ENCODE measurements around the gene BIN1.
"Not testable (repeated sequence)": the region's sequence is repeated elsewhere in the genome, so short reads cannot be mapped to it uniquely, and the experiment has no call there.

The BIN1 gene

DNA sequence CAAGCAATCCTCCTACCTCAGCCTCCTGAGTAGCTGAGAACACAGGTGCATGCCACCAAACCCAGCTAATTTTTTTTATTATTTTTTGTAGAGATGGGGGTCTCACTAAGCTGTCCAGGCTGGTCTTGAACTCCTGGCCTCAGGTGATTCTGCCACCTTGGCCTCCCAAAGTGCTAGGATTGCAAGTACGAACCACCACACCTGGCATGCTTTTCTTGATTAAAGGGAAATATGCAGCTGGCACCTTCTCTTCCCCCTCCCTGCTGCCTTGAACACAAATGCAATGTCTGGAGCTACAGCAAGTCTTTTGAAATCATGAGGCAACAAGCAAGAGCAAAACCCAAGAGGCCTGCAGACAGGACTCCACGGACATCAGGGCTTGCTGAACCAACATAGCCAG, 26.8 kb upstream of the BIN1 start:
- no peak for DNase-seq

GRCh38 chr2:127130421-127130820, 23.5 kb upstream of the BIN1 start:
- no peak for DNase-seq

- DNase-seq = no peak
Measured at GRCh38 chr2:127129937-127130336, 23.0 kb upstream of the BIN1 start.

DNA sequence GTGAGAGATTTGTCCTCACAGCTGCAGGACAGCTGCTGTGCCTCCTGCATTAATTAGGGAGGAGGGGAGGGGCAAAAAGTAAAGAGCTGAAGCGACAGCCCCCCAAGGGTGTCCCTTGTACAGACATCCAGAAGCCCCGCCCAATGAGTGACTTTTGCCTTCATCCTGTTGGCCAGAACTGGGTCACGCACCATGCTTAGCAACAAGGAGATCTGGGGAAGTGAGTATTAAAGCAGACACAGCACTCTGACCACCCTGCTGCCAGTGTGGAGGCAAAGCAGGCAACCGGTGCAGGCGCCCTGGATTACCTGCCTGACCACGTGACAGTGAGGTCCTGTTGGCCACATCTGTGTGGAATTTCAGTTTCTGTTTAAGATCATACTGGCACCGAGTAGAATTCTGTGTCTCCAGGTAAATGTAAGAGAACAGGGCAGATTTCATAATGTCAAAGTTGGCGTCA, 21.5 kb upstream of the BIN1 start:
- DNase-seq = no peak

- no peak for DNase-seq
Measured at GRCh38 chr2:127125821-127126220, 18.9 kb upstream of the BIN1 start.

- no peak for DNase-seq
Measured at GRCh38 chr2:127124426-127124825, 17.5 kb upstream of the BIN1 start.

GRCh38 chr2:127122361-127123027, 15.5 kb upstream of the BIN1 start:
- DNase-seq = no peak

DNA sequence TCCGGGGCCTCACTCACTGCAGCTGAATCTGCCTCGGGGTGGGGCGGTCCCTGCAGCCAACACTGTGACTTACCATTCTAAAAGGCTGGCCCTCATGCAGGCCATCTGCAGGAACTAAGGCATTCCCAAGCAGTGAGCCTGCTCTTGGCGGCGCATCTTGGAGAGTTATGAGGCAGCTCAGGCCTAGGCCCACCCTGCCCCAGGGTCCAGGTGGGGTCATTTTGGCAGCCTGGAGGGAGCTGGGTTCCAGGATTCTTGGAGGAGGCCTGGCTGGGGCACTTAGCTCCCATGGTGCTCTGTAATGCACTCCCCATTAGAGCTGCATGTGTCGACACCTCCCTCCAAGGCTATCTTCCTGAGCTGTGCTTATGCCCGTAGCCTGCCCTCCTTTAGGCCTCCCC, 14.8 kb upstream of the BIN1 start:
- DNase-seq = no peak

GRCh38 chr2:127121353-127121752, 14.4 kb upstream of the BIN1 start:
- no peak for DNase-seq

DNA sequence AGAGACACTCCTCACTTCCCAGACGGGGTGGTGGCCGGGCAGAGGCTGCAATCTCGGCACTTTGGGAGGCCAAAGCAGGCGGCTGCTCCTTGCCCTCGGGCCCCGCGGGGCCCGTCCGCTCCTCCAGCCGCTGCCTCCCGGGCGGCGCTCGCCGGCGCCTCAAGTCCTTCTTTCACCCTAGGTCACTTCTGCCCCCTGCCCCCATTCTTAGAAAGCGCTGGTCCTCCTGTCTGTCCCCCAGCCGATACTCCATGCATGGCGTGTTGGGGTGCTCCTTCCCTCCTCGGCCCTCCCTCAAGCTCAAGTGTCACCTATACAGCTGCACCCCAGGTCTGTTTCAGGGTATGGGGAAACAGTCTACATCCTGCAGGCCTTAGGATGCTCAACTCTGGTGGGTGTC, 13.5 kb upstream of the BIN1 start:
- not testable (repeated sequence) for DNase-seq

DNA sequence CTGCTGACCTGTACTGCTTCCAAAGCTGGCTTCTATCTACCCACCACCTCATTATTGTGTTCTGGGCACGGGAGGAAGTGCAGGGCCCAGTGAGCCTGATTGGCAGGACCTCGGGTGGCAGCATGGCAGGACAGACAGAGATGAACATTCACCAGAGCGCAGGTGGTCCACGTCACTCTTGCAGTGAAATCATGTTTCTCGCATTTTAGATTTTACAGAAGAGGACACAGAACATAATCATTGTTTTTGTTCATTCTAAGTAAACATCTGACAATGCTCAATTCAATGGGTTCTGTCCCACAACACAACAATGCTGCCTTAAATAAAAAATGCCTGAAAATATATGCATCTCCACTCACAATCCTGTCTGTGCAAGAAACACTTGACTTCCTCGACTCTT, 11.5 kb upstream of the BIN1 start:
- DNase-seq = no peak

- DNase-seq = no peak
Measured at GRCh38 chr2:127118038-127118437, 11.1 kb upstream of the BIN1 start.

- DNase-seq = no peak
Measured at GRCh38 chr2:127117603-127118002, 10.6 kb upstream of the BIN1 start.

- DNase-seq = no peak
Measured at GRCh38 chr2:127115471-127116199, 8.7 kb upstream of the BIN1 start.

DNA sequence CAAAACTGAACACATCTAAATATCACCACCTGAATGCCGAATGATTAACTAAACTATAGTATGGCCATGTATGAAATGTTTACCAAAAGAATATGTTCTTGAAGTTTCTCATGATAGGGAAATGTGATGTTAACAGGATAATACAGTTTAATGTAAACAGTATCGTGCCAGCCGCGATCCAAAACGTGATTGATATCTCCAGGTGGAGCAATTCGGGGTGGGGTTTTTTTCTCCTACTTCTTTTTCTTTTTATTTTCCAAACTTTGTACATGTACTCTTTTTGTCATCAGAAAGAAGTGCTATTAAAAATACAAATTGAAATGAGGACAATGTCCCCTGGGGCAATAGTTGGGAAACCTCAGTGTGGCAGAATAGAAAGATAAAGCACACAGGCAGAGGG, 4.0 kb upstream of the BIN1 start:
- DNase-seq = no peak

DNA sequence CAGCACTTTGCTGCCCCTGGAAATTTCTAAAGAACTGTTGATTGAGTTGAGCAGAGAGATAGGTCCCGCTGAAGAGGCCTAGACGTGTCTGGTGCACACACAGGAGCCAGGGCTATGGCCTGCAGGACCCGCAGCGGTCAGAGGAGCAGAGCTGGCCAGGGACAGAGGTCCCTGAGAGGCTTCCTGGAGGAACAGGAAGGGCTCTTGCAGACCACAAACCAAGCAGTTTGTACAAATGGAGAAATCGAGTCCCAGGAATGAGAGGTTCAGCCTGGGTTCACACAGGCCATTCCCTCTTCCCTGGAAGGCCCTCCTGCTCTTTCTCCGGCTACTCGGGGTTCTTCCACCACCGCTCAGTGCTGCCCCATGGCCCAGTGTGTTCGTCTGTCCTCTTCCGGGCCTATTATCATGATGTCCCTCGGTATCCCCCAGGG, 1.2 kb upstream of the BIN1 start:
- no peak for DNase-seq

GRCh38 chr2:127107622-127107999, 657 bp upstream of the BIN1 start:
- no peak for DNase-seq

DNA sequence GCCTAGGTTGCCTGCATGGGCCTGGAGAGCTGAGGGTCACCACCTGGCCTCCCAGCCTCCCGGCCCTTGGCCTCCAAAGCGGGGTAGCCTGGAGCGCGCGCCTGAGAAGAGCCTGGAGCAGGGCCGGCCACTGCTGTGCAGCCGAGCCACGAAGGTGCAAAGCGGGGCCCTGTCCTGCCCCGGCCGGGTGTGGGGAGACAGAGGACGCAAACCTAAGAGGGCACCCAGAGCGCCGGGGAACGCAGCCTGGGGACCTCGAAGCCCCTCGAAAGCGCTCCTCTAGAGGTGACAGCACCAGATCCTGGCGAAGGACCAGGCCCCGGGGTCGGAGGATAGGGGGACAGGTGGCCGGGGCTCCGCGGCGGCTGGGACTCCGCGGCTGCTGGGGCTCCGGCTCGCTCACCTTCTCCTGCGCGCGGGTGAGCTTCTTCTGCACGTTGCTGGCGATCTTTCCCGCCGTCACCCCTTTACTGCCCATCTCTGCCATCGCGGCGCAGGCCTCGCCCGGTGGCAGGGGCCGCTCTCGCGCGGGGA, 430 bp downstream of the BIN1 start:
- no peak for DNase-seq

GRCh38 chr2:127105656-127106456, 1.1 kb downstream of the BIN1 start:
- no peak for DNase-seq

- no peak for DNase-seq
Measured at GRCh38 chr2:127104881-127105655, 1.9 kb downstream of the BIN1 start.

- DNase-seq = no peak
Measured at GRCh38 chr2:127104166-127104660, 2.7 kb downstream of the BIN1 start.

Data from activated gamma-delta T cell treated with Interleukin-2 at 50 U/mL for 16 hours (primary cell).